Transverse colon (tissue), 4 donors: ENCODE data around the gene ATF6. TPM values are rescaled to one million over a fixed set of nuclear protein-coding genes. Genes with fewer than 3 reads are reported as not detected.
"Not testable (repeated sequence)": the region's sequence is repeated elsewhere in the genome, so short reads cannot be mapped to it uniquely, and the experiment has no call there.

ENCODE experiments used
- DNase-seq: peaks from one replicate; pipeline ENCODE4 v3.0.0-alpha.2; 2019
- H3K27ac ChIP-seq, 4 donors: fragments of 200-600 bp; sonication (generic); 2 replicates each; pipeline ENCODE4 v1.5.1; 2016 to 2018; ENCODE audit warnings: inconsistent platforms in 4 of 4
- H3K27me3 ChIP-seq: fragments of 200-600 bp; sonication (generic); 2 replicates; pipeline ENCODE4 v1.5.1; 2017; ENCODE audit warnings: inconsistent platforms
- H3K36me3 ChIP-seq, 4 donors: fragments of 200-600 bp; sonication (generic); 2 replicates each; pipeline ENCODE4 v1.5.1; 2017 to 2019; ENCODE audit warnings: inconsistent platforms in 4 of 4
- H3K4me1 ChIP-seq, 4 donors: fragments of 200-600 bp; sonication (generic); 2 replicates each; pipeline ENCODE4 v1.5.1; 2017 to 2020; ENCODE audit warnings: inconsistent platforms in 4 of 4
- H3K4me3 ChIP-seq, 4 donors: fragments of 200-600 bp; sonication (generic); 1 replicate in 1 of 4; 2 replicates in 3 of 4; pipeline versions ENCODE4 v1.5.1 to v1.6.1; 2017 to 2019; ENCODE audit warnings: inconsistent platforms in 4 of 4
- H3K9me3 ChIP-seq, 2 donors: fragments of 200-600 bp; sonication (generic); 2 replicates each; pipeline ENCODE4 v1.5.1; 2017 to 2019; ENCODE audit warnings: inconsistent platforms in 2 of 2
- CTCF ChIP-seq, 5 experiments: fragments of 200-600 bp in 3 of 5; fragments of 450-650 bp in 2 of 5; sonication (generic) in 3 of 5; IDR thresholded peaks; 1 replicate in 2 of 5; 2 replicates in 3 of 5; pipeline ENCODE4 v1.5.1; 2016 to 2017; ENCODE audit warnings: antibody characterized with exemption in 5 of 5, inconsistent platforms in 3 of 5, mild to moderate bottlenecking in 2 of 5, moderate library complexity in 1 of 5
- EP300 ChIP-seq: sonication (generic); formaldehyde crosslinking; IDR thresholded peaks from one replicate; pipeline ENCODE4 v1.6.1; 2017; ENCODE audit warnings: antibody characterized with exemption, low read depth
- POLR2A ChIP-seq: fragments of 450-650 bp; IDR thresholded peaks from one replicate; pipeline ENCODE4 v1.6.1; 2016; ENCODE audit warnings: antibody characterized with exemption, mild to moderate bottlenecking, moderate library complexity
- POLR2AphosphoS5 ChIP-seq, 3 donors: sonication (generic); formaldehyde crosslinking; IDR thresholded peaks; one replicate each; pipeline ENCODE4 v1.6.1; 2016; ENCODE audit warnings: antibody characterized with exemption in 3 of 3
- WGBS, 2 donors: methylation state at CpG; one replicate each; pipeline ENCODE4 v1.1.5; 2018; ENCODE audit warnings: low coverage in 1 of 2; 5-methylcytosine and 5-hydroxymethylcytosine counted together
- in situ Hi-C, 4 donors: fragments of 200-750 bp; cut with MboI; loops; one replicate each; pipeline versions ENCODE4 v1.15.0 to v1.15.1; 2017; ENCODE audit warnings: low sequenced_read_pairs in 3 of 4, low pct_ligation_motif_present in 1 of 4, low pct_unique_long_range_greater_than_20kb in 1 of 4
- intact Hi-C: fragments of 100-400 bp; cut with DNase I; formaldehyde crosslinking; loops from one replicate; pipeline ENCODE4 v1.15.1; 2023; ENCODE audit warnings: low total_unique reads
- total RNA-seq, 4 donors: library from RNA; depleted of rRNA; stranded (reverse); fragments of >200 nt; gene quantifications; one replicate each; pipeline ENCODE4 v1.1.0, GENCODE V29; 2016

Gene ATF6
- total RNA-seq, 4 donors from 2014 or later: 10.8 to 45.8 (median 23.0) TPM

- DNase-seq: no peak
- intact Hi-C loops: no loop called here
- H3K4me3 ChIP-seq: no peak overlapping the region
- 91 to 97% methylated on average over 5 of the region's 5 CpGs for WGBS, 2 donors
- no peaks in the 10 kb centered on the region for H3K27me3 ChIP-seq
- H3K27ac ChIP-seq: no peak overlapping the region
- H3K4me1 ChIP-seq: peaks cover 11 to 37% (median 16%) of the 10 kb centered on the region in 4 donors
- in situ Hi-C loops: no loop called here
- TF ChIP-seq POLR2AphosphoS5 (IDR thresholded peaks at IDR 0.05) (no peak), EP300 (no peak), POLR2A (no peak), CTCF (IDR thresholded peaks at IDR 0.05) (no peak)
- H3K9me3 ChIP-seq: no peaks in the 10 kb centered on the region
- H3K36me3 ChIP-seq: no peaks in the 10 kb centered on the region
Observed at GRCh38 chr1:161768461-161768860, 2.3 kb downstream of the ATF6 start.

- intact Hi-C loops: no loop called here
- no peaks in the 10 kb centered on the region for H3K27me3 ChIP-seq
- no peaks in the 10 kb centered on the region for H3K9me3 ChIP-seq
- no peak for DNase-seq
- no peak overlapping the region for H3K4me3 ChIP-seq
- TF ChIP-seq EP300 (no peak), CTCF (IDR thresholded peaks at IDR 0.05) (no peak), POLR2AphosphoS5 (IDR thresholded peaks at IDR 0.05) (no peak), POLR2A (no peak)
- in situ Hi-C loops: no loop called here
- no peaks in the 10 kb centered on the region for H3K36me3 ChIP-seq
- peaks cover 11 to 37% (median 16%) of the 10 kb centered on the region in 4 donors for H3K4me1 ChIP-seq
- no peak overlapping the region for H3K27ac ChIP-seq
Observed at GRCh38 chr1:161768986-161769672, 3.0 kb downstream of the ATF6 start.

DNA sequence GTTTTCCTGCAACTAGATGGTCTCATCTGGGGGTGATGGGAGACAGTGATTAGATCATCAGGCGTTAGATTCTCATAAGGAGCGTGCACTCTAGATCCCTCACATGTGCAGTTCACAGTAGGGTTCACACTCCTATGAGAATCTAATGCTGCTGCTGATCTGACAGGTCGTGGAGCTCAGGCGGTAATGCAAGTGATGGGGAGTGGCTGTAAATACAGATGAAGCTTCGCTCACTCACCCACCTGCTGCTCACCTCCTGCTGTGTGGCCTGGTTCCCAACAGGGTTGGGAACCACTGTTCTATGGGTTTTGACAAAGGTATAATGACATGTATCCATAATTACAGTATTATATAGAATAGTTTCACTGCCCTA is 3.5 kb downstream of the ATF6 start:
- H3K27ac ChIP-seq, in situ Hi-C loops, DNase-seq, intact Hi-C loops, H3K4me3 ChIP-seq, H3K36me3 ChIP-seq, H3K27me3 ChIP-seq, H3K9me3 ChIP-seq: not testable (repeated sequence)
- peaks cover 11 to 38% (median 16%) of the 10 kb centered on the region in 4 donors for H3K4me1 ChIP-seq
- 80 to 89% methylated on average over 1 to 5 of the region's 5 CpGs for WGBS, 2 donors

DNA sequence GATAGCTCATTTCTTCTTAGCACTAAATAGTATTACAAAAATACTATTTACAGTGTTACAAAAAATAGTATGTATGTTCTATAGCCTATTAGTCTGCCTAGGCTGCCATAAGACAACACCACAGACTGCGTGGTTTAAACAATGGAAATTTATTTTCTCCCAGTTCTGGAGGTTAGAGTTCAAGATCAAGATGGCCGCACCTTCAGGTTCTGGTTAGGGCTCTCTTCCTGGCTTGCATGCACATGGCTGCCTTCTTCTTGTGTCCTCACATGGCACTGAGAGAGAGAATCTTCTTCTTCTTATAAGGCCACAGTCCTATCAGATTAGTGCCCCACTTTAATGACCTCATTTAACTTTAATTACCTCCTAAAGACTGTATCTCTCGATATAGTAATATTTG is 4.1 kb downstream of the ATF6 start:
- in situ Hi-C loops (no loop called here), intact Hi-C loops (no loop called here)
- Histone ChIP-seq H3K9me3 (no peaks in the 10 kb centered on the region), H3K4me3 (no peak overlapping the region), H3K27me3 (no peaks in the 10 kb centered on the region), H3K27ac (no peak overlapping the region), H3K4me1 (peaks cover 11 to 41% (median 16%) of the 10 kb centered on the region in 4 donors), H3K36me3 (no peaks in the 10 kb centered on the region)
- DNase-seq: no peak
- 93 to 96% methylated on average over 3 of the region's 3 CpGs for WGBS, 2 donors
- no peak for TF ChIP-seq POLR2AphosphoS5 (IDR thresholded peaks at IDR 0.05)
- no peak for TF ChIP-seq POLR2A
- no peak for TF ChIP-seq CTCF (IDR thresholded peaks at IDR 0.05)
- no peak for TF ChIP-seq EP300

GRCh38 chr1:161771161-161771560 is 5.0 kb downstream of the ATF6 start:
- intact Hi-C loops: no loop called here

More at GRCh38 chr1:161771161-161771560, 5.0 kb downstream of the ATF6 start:
- H3K9me3 ChIP-seq: no peaks in the 10 kb centered on the region
- TF ChIP-seq POLR2AphosphoS5 (IDR thresholded peaks at IDR 0.05) (no peak), POLR2A (no peak), CTCF (IDR thresholded peaks at IDR 0.05) (no peak), EP300 (no peak)
- WGBS, 2 donors: 67 to 73% methylated on average over 5 of the region's 5 CpGs
- no peak for DNase-seq
- in situ Hi-C loops: no loop called here
- H3K27me3 ChIP-seq: no peaks in the 10 kb centered on the region
- H3K36me3 ChIP-seq: no peaks in the 10 kb centered on the region
- H3K27ac ChIP-seq: peak overlapping the region in 1 of 4 donors; percentile 42
- H3K4me1 ChIP-seq: peaks cover 11 to 41% (median 16%) of the 10 kb centered on the region in 4 donors
- no peak overlapping the region for H3K4me3 ChIP-seq
